HepG2 (cell line): ENCODE measurements around the gene OST4. TPM values are rescaled to one million over a fixed set of nuclear protein-coding genes. Genes with fewer than 3 reads are reported as not detected.

Source experiments
- CC2D1A ChIP-seq: sonication (generic); formaldehyde crosslinking; IDR thresholded peaks from 2 replicates; pipeline ENCODE4 v1.8.1; 2023; ENCODE audit warnings: mild to moderate bottlenecking, missing genetic modification reagents
- CEBPG ChIP-seq: IDR thresholded peaks from 2 replicates; pipeline ENCODE4 v1.6.1; 2016
- DZIP1 ChIP-seq: sonication (generic); formaldehyde crosslinking; IDR thresholded peaks from 2 replicates; pipeline ENCODE4 v1.5.0; 2020; ENCODE audit warnings: mild to moderate bottlenecking, missing genetic modification reagents
- ELF4 ChIP-seq: sonication (generic); formaldehyde crosslinking; IDR thresholded peaks from 2 replicates; pipeline ENCODE4 v1.5.0; 2020; ENCODE audit warnings: missing genetic modification reagents, mild to moderate bottlenecking, moderate library complexity, borderline replicate concordance
- ELK4 ChIP-seq: sonication (generic); formaldehyde crosslinking; IDR thresholded peaks from 2 replicates; pipeline ENCODE4 v1.9.0; 2021; ENCODE audit warnings: missing genetic modification reagents, borderline replicate concordance
- FOXP1 ChIP-seq, 2 experiments: fragments of 450-650 bp in 1 of 2; IDR thresholded peaks; 2 replicates each; pipeline ENCODE4 v1.6.1; 2017 to 2018; ENCODE audit warnings: antibody characterized with exemption in 1 of 2
- IRX3 ChIP-seq: sonication (generic); formaldehyde crosslinking; IDR thresholded peaks from 2 replicates; pipeline ENCODE4 v1.8.1; 2023; ENCODE audit warnings: mild to moderate bottlenecking, low read depth, missing genetic modification reagents, borderline replicate concordance
- NFE2L1 ChIP-seq: sonication (generic); formaldehyde crosslinking; IDR thresholded peaks from 2 replicates; pipeline ENCODE4 v1.4.0; 2020; ENCODE audit warnings: missing genetic modification reagents, mild to moderate bottlenecking, borderline replicate concordance
- TP53 ChIP-seq: sonication (generic); formaldehyde crosslinking; conservative IDR thresholded peaks from 2 replicates; pipeline ENCODE4 v1.4.0; 2020; ENCODE audit warnings: missing genetic modification reagents
- WIZ ChIP-seq: sonication (generic); formaldehyde crosslinking; IDR thresholded peaks from 2 replicates; pipeline ENCODE4 v1.5.1; 2020; ENCODE audit warnings: mild to moderate bottlenecking, missing genetic modification reagents
- ZBTB21 ChIP-seq: sonication (generic); formaldehyde crosslinking; IDR thresholded peaks from 2 replicates; pipeline ENCODE4 v1.4.0; 2020; ENCODE audit warnings: missing genetic modification reagents
- ZBTB4 ChIP-seq: sonication (generic); formaldehyde crosslinking; IDR thresholded peaks from 2 replicates; pipeline ENCODE4 v1.4.0; 2020; ENCODE audit warnings: missing genetic modification reagents, mild to moderate bottlenecking, borderline replicate concordance
- ZBTB7B ChIP-seq: sonication (generic); formaldehyde crosslinking; IDR thresholded peaks from 2 replicates; pipeline ENCODE4 v1.4.0; 2020; ENCODE audit warnings: missing genetic modification reagents
- ZBTB8A ChIP-seq: sonication (generic); formaldehyde crosslinking; IDR thresholded peaks from 2 replicates; pipeline ENCODE4 v1.4.0; 2020; ENCODE audit warnings: mild to moderate bottlenecking, low read depth, missing genetic modification reagents, borderline replicate concordance
- ZFP90 ChIP-seq: sonication (generic); formaldehyde crosslinking; IDR thresholded peaks from 2 replicates; pipeline ENCODE4 v1.8.0; 2022; ENCODE audit warnings: missing genetic modification reagents, mild to moderate bottlenecking, inconsistent platforms, borderline replicate concordance
- ZNF207 ChIP-seq: fragments of 450-650 bp; IDR thresholded peaks from 2 replicates; pipeline ENCODE4 v1.6.1; 2016; ENCODE audit warnings: antibody characterized with exemption, borderline replicate concordance
- ZNF607 ChIP-seq: sonication (generic); formaldehyde crosslinking; IDR thresholded peaks from 2 replicates; pipeline ENCODE4 v1.5.1; 2020; ENCODE audit warnings: missing genetic modification reagents, mild to moderate bottlenecking, borderline replicate concordance
- polyA plus RNA-seq, 8 experiments: library from polyadenylated mRNA; depleted of rRNA in 3 of 8; stranded (reverse) in 7 of 8; unstranded in 1 of 8; fragments of >200 nt; fragmentation: Illumina TruSeq in 4 of 8; extraction: Trizol in 4 of 8; gene quantifications; 2 replicates each; pipeline versions ENCODE4 v1.2.1 to v1.2.3, GENCODE V29; 2011 to 2016; ENCODE audit warnings: low read depth in 4 of 8, missing spikeins in 1 of 8, mixed read lengths in 1 of 8; ENCODE audit not compliant: insufficient read depth in 1 of 8
- total RNA-seq, 5 experiments: library from RNA; depleted of rRNA; stranded (reverse); fragments of >200 nt; fragmentation: Illumina TruSeq; extraction: Trizol; gene quantifications; 2 replicates each; pipeline ENCODE4 v1.2.3, GENCODE V29; 2016; ENCODE audit warnings: low read depth in 1 of 5
- TF ChIP-seq, protein P1 (sequence below): sonication (generic); formaldehyde crosslinking; IDR thresholded peaks from 2 replicates; pipeline ENCODE4 v1.4.0; 2020; ENCODE audit warnings: missing genetic modification reagents

The OST4 gene
- total and polyA plus RNA-seq, 2 of the 13 experiments (the other 11 are each of a cell fraction or from before 2014, with no cell fraction given), result 498 to 584 TPM

DNA sequence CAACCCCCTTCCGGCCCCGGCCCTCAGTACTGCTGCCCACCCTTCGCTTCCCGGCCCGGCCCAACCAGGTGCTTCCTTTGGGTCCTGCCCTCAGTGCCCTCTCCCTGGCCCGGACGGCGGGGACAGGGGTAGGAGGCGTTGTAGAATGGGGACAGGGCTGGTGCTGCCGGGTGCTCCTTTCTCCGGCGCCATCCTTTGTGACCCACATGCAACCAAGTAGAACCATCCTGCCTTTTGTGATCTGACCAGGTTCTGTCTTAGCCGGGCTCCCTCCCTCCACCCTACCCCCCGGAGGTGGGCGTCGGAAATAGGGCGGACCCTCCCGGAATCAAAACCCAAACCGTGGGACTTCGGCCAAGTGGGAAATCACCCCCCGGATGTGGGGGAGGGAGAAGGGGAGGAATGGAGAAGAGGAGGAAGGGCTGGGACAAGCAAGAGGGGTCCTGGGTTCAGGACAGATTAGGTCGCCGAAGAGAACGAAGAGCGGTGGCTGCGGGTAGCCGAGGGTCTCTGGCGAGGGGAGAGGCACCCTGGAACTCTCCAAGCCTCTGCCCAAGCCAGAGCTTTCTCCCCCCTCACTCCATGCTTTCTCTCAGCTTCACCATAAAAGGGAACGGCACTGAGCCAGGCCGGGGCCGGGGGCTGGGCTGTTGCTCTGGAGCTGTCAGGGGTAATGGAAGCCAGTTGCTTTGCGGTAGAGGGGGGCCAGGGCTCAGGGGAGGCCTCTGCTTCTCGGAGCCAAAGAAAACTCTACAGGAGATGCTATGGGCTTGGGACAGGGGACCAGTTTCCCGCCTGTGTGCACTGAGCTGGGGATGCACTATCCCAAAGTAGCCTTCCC is 756 bp upstream of the OST4 start (continued):
- TF ChIP-seq ZFP90 (no peak), ZBTB21 (no peak), ELK4 (CRISPR knock-in tag) (no peak), ZNF207 (no peak), DZIP1 (CRISPR knock-in tag) (no peak), NFE2L1 (CRISPR knock-in tag) (no peak), ELF4 (CRISPR knock-in tag) (no peak), ZNF607 (no peak; the same call in 1 of the 2 replicates), WIZ (CRISPR knock-in tag) (no peak), ZBTB4 (CRISPR knock-in tag) (no peak; the same call in 1 of the 2 replicates), FOXP1 (IDR thresholded peaks at IDR 0.05) (no peak), FOXP1 (CRISPR knock-in tag; IDR thresholded peaks at IDR 0.05) (no peak), ZBTB8A (CRISPR knock-in tag) (no peak), CEBPG (CRISPR knock-in tag) (no peak), CC2D1A (CRISPR knock-in tag) (no peak), IRX3 (CRISPR knock-in tag) (no peak; the same call in 1 of the 2 replicates), ZBTB7B (CRISPR knock-in tag) (no peak; the same call in 1 of the 2 replicates), TP53 (CRISPR knock-in tag) (no peak)
- TF ChIP-seq, protein P1, sequence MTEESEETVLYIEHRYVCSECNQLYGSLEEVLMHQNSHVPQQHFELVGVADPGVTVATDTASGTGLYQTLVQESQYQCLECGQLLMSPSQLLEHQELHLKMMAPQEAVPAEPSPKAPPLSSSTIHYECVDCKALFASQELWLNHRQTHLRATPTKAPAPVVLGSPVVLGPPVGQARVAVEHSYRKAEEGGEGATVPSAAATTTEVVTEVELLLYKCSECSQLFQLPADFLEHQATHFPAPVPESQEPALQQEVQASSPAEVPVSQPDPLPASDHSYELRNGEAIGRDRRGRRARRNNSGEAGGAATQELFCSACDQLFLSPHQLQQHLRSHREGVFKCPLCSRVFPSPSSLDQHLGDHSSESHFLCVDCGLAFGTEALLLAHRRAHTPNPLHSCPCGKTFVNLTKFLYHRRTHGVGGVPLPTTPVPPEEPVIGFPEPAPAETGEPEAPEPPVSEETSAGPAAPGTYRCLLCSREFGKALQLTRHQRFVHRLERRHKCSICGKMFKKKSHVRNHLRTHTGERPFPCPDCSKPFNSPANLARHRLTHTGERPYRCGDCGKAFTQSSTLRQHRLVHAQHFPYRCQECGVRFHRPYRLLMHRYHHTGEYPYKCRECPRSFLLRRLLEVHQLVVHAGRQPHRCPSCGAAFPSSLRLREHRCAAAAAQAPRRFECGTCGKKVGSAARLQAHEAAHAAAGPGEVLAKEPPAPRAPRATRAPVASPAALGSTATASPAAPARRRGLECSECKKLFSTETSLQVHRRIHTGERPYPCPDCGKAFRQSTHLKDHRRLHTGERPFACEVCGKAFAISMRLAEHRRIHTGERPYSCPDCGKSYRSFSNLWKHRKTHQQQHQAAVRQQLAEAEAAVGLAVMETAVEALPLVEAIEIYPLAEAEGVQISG (CRISPR knock-in tag), result no peak
